ENCODE results near the gene EVX2.

EVX2 gene

DNA sequence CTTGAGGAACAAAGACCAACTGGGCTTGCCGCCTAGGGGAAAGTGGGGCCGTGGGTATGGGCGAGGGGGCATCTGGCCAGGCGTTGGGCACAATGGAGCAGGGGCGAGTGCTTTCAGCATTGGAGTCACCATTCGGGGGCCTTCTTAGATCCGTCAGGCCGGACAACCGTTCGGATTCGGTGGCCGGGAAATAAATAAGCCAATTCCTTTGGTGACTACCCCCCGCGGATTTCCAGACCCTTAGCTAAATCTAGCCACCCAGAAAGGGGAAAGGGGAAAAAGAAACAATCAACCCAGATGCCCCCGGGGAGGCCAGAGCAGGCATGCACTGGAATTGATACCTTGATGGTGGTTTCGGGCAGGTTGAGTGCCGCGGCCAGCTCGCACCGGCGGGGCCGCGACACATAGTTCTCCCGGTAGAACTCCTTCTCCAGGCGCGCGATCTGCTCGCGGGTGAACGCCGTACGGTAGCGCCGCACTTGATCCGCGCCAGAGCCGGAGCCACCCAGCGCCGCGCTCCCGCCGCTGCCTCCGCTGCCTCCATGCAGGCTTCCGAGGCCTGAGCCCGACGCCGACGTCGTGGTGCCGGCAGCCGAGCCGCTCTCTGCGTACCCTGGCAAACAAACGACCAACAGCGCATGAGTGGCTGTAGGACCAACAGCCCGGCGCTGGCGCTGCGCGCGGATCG lies 1.8 kb downstream of the EVX2 start:
- DNase-seq = peak in 1 of 2 experiments; percentile 38

DNA sequence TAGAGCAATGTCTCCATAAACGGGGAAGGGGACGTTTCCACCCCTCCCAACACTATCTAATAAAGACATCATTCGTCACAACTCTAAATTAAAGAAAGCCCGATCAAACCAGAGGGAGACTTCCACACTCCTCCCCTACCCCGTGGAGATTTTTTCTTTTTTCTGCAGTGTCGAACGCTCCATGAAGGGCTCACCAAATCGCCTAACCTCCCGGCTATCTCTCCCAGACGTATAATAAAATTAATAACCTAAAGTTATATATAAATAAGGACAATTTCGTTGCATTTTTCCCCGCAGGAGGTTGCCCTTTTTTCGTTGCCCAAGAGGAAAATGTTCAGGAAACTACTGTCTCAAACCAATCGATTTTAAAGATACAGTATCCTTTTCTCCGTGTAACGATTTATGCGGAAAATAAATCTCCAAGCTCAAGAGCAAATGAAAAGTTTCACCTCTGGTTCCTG lies 2.4 kb downstream of the EVX2 start:
- no peak for DNase-seq

DNA sequence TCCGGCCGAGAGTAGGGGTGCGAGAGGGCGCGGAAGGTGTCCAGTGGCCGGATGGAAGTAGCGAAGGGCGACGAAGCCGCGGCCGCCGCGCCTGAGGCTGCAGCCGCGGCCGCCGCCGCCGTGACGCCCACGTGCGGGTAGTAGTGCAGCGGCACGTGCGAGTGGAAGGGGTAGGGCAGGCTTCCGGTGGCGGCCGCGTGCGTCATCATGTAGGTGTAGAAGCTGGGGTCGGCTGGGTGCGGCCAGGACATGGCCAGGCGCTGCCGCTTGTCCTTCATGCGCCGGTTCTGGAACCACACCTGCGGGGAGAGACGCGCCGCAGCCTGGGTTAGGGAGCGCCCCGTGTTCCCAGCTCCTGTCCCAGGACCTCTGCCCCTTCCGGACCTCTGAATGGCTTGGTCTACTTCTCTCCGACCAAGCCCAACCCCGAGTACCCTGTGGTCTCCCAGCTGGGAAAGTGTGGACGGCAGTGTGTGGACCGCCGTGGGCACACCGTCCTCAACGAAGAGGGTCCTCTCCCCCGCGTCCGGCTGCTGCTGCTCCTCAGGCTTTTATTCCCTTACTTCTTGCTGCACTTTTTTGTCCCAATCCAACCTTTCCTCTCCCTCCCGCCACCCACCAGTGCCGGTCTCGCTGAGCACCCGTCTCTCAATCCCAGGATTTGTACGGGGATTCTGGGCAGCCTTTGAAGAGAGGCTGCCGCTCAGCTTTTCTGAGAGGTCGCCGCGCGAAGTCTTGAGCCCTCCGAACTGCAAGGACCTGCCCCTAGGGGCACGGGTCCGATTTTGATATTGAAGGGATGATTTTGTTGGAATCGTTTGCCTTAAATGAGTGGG lies 3.0 kb downstream of the EVX2 start:
- DNase-seq = peak in 1 of 2 experiments; percentile 48

DNA sequence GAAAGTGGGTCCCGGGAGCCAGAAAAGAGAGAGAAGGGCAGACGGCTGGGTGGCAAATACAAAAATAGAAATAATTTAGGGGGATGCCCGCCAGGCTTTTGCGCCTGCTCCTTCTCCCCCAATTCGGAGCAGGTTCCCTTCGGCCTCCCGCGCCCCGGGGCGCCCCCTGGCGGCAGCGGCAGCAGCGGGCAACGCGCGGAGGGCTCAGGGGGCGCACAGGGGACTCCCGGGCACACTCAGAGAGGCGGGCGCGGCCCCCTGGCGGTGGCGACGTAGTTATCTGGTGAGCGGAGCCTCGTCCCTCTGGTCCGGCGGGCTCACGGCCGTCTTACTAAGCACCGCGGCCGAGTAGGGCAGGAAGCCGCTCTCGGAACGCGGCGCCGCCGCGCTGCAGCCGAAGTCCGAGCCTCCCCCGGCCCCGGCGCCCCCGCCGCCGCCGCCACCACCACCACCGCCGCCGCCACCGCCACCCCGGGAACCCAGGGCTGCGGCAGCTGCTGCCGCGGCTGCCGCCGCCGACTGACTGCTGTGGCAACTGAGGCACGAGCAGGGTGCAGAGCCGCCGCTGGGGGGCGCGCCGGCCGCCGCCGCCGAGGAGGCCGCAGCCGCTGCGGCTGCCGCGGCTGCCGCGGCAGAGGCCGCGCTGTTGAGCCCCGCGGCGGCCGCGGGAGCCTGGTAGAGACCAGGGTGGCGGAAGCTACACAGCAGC lies 3.8 kb downstream of the EVX2 start:
- peak; percentile 67 to 82 for DNase-seq

DNA sequence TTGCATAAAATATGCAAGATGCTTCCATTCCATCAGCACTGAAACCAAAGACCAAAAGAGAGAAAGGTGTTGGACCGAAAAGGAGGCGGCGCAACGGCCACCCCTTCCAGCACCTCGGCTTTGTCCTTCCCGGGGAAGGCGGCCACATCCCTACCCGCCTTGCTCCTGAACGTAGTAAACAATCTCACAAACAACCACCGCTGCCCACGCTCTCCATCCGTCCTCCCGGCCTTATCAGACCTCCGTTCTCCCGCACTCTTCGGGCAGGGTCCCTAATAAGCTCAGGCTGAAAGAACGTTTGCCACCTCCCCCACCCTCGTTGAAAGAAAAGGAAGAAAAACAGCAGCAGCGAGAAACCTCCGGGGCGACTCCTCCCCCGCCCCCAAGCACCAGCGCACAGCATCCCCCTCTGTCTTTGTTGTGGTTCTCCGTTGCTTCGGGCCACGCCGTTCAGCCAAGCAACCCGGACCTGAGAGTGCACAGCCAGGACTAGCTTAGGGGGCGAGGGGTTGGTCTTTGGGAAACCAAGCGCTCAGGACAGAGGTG lies 4.4 kb downstream of the EVX2 start:
- peak in 1 of 2 experiments; percentile 62 for DNase-seq

DNA sequence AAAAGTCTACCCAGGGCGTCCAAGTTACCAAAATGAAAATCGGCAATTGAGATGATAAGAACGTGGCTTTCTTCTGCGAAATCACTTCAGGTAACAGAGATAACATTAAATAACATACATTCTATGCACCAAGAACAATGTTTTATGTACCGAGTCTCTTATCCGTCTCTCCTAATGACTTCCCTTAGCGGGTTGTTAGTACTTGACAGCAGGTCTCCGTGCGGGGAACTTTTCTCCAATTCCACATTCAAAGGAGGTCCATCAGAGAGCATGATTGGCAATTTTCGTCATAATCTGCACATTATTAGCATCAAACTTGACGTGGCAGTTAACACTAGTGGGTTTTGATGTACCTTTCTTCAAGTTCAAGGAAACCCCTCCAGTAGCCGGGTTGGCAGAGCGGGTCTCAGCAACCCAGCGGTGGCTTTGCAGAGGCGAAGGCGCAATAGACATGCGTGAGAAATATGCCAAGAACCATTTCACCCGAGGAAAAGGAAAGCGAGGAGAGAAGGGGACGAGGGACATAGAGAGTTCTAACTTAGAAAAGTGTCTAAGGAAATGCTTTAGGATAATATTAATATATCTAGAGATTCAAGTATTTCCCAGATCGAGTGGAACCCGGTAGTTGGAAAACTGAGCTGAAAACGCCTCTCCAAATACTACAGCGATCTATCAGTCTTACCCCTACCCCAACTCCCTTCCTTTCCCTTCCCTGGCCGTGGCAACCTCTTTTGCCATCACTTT lies 5.0 kb downstream of the EVX2 start:
- DNase-seq = no peak

DNA sequence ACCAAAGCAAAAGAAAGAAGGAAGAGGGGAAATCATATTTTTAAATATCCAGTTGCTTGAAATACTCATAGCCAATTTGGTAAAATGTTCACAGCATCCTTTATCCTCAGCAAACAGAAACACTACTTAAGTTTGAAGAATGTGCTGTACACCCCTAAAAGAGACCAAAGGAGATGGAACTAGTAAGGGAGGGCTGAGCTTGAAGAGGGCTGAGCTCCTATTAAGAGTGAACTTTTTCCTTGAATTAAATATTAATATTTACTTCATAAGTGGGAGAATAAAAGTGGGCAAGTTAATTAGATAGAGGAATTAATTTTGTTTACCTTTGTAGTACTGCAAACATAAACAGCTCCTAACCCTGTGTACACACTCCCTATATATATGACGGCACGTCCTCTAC lies 7.0 kb downstream of the EVX2 start:
- no peak for DNase-seq

DNA sequence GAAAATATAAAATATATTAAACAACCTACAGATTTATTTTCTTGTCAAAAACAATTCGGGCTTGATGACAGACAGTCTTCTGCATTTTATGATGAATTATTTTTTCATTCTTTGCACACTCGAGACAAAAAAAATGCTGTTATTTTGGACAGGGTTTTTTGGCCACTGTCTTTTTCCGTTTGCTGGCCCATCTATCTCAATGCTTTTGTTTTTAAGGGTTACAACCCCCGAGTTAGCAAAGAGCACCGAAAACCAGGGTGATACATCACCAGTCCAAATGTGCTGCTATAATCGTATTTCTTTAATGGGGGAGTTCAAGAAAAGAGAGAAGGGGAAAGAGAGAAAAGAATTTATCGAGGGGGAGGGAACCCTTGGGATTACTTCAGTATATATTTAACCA lies 7.7 kb downstream of the EVX2 start:
- DNase-seq = no peak

DNA sequence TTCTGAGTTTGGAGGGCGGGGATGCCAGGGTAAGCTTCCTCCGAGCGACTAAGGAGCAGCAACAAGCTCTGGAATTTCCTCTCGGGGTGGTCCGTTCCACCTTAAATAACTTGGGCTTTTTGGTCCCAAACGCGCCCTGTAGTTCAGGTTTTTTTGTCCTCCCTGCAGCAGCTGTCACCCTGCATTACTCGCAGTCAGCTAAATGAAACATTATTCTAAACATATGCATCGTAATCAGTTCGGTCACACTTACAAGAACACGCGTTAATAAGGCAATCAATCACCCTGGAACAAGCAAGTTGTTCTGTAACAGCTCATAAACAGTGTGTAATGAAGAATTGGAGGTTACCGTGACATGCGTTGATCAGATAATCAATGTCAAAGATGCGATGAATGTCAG lies 8.3 kb downstream of the EVX2 start:
- no peak for DNase-seq

DNA sequence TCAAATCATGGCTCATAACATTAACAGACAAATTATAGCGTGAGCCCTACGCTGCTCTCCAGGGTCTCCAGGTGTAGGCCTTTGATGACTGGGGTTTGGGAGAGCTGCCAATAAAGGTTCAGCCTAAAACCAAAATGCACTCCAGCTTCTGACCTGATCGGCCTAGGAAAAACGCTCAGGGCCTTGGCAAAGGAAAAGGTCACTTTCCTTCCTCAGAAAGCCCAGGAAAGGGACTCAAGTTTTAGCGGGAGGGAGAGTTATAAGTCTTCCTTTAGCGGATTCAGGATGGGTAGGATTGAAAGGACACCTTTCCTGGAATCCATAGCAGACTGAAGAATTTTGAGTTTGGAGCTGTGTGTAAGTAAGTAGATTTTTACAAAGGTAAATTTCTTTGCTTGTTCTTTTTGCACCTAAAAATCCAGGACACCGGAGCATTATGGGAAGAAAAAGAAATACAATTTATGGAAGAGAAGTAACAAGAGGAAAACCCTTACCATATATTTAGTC lies 8.8 kb downstream of the EVX2 start:
- DNase-seq = no peak

DNA sequence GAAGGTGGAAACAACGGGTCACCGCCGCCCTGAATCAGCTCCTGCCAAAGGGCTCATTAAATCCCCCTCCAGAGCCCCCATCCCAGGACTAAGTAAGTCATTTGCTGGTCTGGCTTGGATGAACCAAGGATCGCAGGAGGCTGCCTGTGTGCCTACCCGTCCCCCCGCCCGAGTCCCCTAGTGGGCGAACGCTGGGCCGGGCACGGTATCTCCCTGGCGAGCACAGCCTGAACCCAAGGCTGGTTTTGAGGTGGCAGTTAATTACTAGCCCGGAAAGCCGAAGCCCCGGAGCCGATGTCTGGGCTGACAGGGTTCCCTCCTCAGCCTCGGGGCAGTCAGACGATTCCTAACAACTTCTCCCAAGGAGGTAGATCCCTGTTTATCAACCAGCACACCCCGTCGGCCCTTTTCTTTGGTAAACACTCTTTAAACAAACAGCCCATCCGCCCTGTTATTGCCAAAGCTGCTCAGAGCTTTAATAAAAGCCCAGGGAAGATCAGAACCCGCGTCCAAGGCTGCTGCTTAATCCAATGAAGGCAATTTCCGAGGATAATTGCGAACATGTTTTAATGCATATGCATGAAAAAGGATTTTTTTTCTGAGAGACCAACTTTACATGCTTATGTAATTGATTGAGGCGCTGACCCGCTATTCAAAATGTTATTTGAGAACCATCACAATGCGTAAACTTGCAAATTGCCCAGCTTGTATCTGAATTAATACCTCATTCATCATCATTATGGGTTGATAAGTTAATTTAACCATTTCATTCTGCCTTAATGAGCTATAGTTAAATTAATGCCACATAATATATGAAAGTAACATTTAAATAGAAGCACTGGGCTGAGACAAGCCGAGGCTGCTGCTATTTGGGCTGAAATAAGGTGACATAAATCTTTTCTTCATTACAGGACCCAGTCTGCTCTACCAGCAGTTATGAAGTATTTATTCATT lies 10.5 kb downstream of the EVX2 start:
- DNase-seq = no peak

DNA sequence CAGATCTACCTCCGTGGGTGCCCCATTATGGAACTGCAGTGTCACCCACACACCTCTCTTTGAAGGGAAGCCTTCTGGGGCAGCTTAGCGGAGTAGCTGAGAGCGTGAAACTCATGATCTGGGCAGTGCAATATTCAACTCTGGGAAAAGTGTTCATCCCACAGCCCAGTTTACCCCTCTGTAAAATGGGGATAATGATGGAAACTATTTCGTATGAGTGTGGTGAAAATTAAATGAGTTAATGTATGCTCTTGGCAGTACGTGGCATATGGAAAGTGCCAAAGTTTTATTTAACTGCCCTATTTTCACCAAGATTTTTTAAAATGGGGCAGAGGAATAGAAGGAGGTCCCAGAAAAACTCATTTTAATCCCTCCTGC lies 11.5 kb downstream of the EVX2 start:
- DNase-seq = no peak

DNA sequence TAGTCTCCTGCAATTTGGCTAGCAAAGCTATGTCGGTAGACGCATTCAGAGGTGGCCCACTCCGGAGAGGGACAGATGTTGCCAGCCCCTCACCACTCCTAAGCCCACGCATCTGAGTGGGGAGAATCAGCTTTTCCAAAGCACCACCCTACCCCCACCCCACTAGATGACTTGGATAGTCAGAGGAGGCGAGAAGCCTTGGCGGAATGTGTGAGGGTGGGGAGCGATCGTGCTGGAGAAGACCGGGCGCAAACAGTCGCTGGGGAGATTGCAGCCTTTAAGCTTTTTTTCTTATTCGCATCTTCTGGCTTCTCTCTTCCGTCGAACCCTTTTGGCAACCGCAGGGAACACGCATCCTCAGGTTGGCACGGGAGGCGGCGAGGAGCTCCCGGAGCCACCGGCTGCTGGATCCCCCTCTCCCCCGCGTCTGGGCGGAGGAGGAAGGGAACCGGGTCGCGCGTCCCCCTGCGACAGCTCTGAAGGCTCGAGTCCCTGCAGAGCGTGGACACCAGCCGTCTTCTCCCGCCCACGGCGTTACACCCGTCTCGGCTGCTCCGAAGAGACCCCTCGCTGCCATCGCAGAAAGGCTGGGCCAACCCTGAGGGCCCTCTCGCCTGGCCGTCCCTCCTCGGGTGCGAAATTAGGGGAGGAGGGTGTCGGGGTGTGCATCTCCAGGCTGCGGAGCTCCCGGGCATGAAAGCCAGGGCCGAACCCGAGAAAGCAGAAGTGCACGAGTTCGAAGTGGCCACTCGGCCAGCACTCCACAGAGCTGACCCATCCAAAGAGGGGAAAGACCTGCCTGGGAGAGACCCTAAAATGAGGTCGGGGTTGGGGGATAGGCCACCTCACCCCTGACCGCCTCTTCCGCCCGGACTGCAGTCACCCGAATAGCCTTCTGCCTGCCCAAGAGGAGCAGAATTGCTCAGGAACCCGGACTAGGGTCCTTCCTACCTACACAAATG lies 12.2 kb downstream of the EVX2 start:
- no peak for DNase-seq

DNA sequence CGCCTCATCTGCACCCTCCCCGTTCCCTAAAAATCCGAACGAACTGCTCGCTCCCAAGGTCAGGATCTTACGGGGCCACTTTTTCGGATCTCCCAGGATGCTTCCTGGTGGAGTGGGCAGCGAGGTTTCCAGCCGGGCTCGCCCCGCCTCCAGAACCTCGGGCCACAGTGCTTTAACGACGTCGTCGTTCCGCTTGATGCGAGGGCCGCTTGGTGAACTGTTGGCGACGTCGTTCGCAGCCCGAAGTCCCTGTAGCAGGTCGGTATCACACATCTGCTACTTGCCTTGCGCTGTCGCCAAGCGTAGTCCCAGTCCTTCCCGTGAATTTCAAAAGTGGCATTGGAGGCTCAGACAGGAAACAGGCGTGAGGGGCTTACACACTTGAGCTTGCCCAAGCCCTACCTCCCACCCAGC lies 15.3 kb downstream of the EVX2 start:
- DNase-seq = no peak

DNA sequence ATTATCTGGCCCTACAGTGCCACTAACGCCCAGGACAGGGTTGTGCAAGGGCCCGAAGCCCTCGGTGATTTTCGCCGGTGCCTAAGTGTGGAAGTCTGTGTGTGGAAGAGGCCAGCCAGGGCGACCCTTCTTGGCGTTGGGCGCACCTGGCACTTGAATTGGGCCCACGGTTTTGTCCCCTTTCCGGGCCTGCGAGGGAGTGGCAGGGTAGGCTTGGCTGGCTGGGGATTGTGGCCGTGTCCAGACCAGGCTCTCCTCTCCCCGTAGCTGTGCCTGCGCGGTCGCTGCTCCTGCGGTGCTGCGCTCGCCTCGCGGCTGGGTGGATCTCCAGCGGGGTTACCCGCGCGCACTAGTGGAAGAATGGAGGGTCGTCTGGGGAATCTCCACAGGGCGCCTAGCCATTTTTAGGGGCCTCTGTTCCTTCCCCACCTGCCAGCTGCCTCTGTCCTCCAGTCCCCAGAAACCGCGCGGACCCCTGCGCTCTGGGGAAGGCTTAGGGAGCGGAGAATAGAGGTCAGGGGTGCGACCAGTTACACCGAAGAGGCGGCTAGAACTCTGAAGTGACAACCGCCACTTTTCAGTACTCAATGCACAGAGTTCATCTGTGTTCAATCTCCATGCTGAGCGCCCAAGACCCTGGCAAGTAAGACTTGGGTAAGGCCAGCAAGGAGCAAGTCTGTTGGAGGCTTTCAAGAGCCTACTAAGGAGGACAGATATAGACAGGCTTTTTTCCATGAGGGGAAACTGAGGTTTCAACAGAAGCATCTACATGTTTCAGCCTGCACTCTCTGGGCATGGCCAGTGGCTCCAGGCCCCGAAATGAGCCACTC lies 16.0 kb downstream of the EVX2 start:
- DNase-seq = no peak

DNA sequence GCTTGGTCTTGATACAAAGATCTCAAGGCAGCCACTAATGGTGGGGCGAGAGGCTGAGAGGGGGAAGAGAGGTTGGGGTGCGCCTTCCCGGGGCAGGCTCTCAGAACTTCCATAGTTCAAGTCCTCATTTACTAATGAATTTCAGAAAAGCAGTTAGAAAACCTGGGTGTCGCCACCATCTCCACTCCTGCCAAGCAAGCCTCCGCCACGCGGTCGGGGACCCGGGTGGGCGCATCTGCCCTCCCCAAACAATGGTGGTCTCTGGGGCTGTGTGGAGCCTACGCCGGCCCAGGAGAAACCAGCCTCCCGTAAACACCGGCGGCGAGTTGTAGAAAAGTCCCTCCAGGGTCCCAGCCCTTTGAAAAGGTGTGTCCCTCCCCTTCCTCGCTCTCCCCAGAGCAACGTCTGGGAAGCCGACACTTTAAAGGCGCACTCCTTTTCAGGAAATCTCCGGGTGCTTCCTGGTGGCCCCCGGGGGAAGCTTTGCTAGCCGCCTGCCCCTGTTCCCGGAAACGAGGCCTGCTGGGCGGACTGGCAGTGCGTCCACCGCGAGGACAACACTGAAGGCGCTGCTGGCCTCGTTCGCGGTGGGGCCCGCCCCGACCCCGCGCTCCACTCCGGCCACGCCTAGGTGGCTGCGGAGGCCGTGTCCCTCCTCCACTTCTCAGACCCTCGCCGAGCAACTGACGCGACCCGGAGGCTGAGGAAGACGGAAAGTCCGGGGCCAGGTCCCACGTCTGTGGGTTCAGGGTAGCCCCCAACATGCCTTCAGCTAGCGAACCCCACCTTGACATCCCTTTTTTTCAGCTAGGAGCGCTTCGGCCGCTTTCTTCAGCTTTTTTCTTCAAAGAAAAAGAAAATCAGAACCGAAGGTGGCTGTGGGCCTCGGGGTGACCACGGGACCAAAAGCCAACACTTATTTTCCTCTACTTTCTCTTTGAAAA lies 16.8 kb downstream of the EVX2 start:
- no peak for DNase-seq

DNA sequence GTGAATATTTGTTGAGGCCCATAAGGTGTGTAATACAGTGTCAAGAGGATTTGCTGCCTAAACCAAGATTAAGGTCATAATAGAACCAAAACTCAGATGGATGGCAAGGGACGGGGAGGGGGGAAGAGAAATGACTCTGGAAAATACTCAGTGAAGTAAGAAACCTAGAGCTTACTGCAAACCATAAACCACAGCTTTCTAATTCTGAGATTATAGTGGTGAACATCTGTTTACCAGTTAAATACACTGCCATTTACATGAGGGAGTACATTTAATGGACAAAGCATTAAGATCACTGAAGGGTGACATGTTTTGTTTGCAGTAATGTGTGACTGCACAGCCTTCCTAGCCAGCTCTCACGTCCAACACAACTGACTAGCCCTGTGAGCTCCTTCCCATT lies 19.8 kb downstream of the EVX2 start:
- DNase-seq = peak in 1 of 2 experiments; percentile 50

DNA sequence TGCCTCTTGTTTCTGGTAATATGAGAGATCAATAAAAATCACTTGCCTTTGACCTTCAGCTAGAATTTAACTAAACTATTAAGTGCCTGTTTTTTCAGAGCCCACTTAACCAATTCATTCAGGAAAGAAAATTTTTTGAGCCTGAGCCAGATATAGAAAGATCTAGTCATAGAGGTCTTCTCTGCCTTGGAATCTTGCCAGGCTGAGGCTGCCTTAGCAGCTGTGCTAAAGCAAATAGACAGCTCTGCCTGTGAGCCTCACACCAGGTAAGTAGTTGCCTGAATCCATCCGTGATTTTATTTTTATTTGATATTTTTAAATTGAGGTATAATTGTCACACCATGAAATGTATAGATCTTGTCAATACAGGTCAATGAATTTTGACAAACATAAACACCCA lies 27.4 kb downstream of the EVX2 start:
- DNase-seq = no peak
